Stimulated activated CD8-positive, alpha-beta memory T cell treated with anti-CD3 and anti-CD28 coated beads, Interleukin-12 subunit alpha, Interleukin-12 subunit beta, amount 100 ng/mL, for 24 hours (primary cell): ENCODE data around the gene MRPL4.

Experiments used
- DNase-seq: peaks from one replicate; pipeline ENCODE4 v3.0.0-alpha.2; 2020; ENCODE audit errors: extremely low read depth

Gene MRPL4

GRCh38 chr19:10288662-10289166 is 36.7 kb downstream of the MRPL4 start:
- DNase-seq = no peak

- DNase-seq = no peak
These were observed 37.3 kb downstream of the MRPL4 start for GRCh38 chr19:10289167-10289835.

- no peak for DNase-seq
These were observed 37.9 kb downstream of the MRPL4 start, which contains the start of gene ICAM5 for GRCh38 chr19:10289836-10290356. TSS of gene ICAM5 (plus strand) at chr19:10289952. CDS start at chr19:10290044, 92 bp downstream.

- no peak for DNase-seq
These were observed 38.4 kb downstream of the MRPL4 start for GRCh38 chr19:10290357-10290875.

- no peak for DNase-seq
These were observed 39.0 kb downstream of the MRPL4 start for GRCh38 chr19:10290876-10291553.

GRCh38 chr19:10291554-10292205 is 39.7 kb downstream of the MRPL4 start:
- DNase-seq = no peak

GRCh38 chr19:10292206-10292788 is 40.3 kb downstream of the MRPL4 start:
- no peak for DNase-seq

- DNase-seq = no peak
These were observed 41.0 kb downstream of the MRPL4 start for GRCh38 chr19:10292789-10293636.

GRCh38 chr19:10293637-10294367 is 41.8 kb downstream of the MRPL4 start:
- no peak for DNase-seq

- DNase-seq = no peak
These were observed 42.3 kb downstream of the MRPL4 start for GRCh38 chr19:10294368-10294697.

GRCh38 chr19:10295305-10295846 is 43.4 kb downstream of the MRPL4 start:
- DNase-seq = no peak

- no peak for DNase-seq
These were observed 44.0 kb downstream of the MRPL4 start for GRCh38 chr19:10295847-10296591.

- no peak for DNase-seq
These were observed 47.8 kb downstream of the MRPL4 start for GRCh38 chr19:10299545-10300458.

- DNase-seq = no peak
These were observed 53.3 kb downstream of the MRPL4 start for GRCh38 chr19:10305139-10305806.

- no peak for DNase-seq
These were observed 54.3 kb downstream of the MRPL4 start for GRCh38 chr19:10306327-10306726.

- no peak for DNase-seq
These were observed 57.4 kb downstream of the MRPL4 start, which contains the start of gene ZGLP1 for GRCh38 chr19:10309423-10309822. TSS of gene ZGLP1 (minus strand) at chr19:10309815.
